HG03064 (cell line): ENCODE results near the gene SLC7A8.

Source experiments
- ATAC-seq: cut with Tn5 transposase; IDR thresholded peaks from one replicate; pipeline ENCODE4 v1.9.1; 2021; ENCODE audit warnings: low read depth; ENCODE audit not compliant: unreplicated experiment

The SLC7A8 gene

DNA sequence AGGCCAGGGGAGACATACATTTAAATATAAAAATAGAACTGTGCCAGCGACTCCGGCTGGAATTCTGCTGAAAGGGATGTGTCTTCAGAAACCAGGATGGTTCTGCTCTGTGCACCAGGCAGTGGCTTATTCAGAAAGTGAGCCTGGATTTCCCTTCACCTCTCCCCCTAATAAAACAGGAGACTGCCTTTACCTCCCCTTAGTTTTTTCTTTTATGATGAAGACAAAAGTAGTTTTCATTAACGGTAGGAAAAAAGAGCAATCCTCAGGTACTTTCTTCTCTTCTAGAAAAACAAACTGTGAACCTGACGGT is 346 bp downstream of the SLC7A8 start:
- no peak for ATAC-seq

DNA sequence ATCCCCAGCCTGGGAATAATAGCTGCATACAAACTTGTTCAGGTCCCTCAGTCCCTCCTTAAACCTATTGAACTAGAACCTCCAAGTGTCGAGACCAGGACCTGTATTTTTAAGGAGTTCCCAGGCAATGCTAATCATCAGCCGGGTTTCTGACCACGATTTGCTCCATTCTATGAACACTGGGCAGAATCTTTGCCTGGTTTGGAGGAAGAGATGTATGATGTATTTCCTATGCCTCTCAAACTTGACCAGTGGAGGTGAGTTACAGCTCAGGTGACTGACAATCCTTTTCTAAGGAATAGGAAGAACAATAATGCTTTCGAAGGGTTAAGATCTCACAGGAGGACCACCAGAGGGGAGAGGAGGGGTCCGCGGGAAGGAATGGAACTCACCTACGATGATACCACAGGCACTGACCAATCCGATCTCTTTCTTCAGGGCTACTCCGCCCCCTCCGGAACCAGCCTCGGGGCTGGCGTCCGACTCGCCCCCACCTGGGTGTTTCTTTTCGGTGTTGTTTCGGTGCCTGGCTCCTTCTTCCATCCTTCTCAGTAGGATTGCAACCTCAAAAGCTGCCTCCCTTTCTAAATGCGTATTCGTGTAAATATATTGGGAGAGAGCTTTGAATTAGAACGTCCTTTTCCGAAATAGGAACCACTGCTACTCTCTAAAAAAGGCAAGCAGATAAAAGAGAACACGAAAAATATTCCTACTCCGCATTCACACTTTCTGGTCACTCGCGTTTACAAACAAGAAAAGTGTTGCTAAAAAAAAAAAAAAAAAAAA is 895 bp downstream of the SLC7A8 start:
- ATAC-seq = no peak

DNA sequence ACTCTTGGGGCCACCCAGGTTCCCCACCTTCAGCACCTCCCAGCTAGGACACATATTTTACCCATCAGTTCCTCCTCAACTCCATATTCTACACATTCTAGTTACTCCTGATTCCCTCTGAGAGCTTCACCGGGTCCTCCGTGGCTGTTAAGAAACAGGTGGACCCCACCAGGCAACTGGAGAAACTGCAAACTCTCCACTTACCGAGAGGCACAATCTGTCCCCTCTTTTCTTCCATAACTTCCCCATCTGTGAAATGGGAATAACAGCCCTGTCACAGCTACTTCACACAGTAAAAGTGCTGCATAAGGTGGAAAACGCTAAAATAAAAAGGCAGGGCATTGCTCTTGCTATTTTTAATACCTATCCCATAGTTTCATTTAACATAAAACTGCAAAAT is 1.5 kb downstream of the SLC7A8 start:
- no peak for ATAC-seq

DNA sequence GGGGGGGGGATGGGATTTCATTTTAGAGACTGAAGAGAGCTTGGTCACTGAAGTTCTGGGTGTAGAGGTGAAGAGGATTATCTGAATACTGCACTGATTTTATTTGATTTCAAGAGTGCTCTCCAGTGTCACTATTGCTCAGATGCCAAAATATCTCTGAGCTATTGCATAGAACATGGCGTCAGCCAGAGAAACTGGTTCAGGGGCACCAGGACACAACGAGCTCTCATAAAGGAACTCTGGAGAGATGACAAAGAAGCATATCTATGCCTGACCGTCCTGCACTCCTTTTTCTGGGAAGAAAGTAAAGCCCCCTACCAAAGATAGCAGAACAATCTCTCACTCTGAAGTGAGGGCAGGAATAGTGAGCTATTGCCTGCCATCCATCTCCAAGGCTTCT is 2.0 kb downstream of the SLC7A8 start:
- no peak for ATAC-seq

DNA sequence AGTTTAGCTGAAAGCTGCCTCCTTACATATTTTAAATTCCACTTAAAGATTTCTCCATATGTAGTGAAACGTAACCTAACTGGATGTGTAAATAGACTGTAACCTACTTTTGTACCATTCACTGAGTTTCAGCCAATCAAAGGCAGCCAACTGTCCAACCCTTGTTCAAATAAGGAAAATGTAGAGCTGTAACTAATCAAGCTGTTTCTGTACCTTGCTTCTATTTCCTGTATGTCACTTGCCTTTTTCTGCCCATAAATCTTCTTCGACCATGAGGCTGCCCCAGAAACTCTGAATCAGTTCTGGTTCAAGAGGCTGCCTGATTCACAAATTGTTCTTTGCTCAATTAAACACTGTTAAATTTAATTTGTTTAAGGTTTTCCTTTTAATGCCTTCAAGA is 6.3 kb downstream of the SLC7A8 start:
- no peak for ATAC-seq

DNA sequence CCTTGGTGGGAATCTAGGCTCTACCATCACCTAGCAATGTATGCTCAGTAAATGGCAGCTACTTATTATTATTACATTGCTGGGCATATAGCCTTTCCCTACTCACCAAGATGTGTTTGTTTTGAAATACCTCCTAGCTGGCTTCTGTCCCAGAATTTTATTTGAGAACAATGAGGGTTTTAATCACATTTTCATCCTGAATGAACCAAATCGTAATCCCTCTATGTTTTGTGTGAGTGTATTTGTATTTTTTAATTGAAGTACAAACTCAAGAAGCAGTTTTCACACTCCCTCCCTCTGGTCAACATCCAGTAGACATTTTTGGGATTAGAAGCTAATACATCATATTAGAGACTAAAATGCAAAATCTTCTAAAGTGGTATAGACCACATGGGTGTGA is 7.6 kb downstream of the SLC7A8 start:
- no peak for ATAC-seq

DNA sequence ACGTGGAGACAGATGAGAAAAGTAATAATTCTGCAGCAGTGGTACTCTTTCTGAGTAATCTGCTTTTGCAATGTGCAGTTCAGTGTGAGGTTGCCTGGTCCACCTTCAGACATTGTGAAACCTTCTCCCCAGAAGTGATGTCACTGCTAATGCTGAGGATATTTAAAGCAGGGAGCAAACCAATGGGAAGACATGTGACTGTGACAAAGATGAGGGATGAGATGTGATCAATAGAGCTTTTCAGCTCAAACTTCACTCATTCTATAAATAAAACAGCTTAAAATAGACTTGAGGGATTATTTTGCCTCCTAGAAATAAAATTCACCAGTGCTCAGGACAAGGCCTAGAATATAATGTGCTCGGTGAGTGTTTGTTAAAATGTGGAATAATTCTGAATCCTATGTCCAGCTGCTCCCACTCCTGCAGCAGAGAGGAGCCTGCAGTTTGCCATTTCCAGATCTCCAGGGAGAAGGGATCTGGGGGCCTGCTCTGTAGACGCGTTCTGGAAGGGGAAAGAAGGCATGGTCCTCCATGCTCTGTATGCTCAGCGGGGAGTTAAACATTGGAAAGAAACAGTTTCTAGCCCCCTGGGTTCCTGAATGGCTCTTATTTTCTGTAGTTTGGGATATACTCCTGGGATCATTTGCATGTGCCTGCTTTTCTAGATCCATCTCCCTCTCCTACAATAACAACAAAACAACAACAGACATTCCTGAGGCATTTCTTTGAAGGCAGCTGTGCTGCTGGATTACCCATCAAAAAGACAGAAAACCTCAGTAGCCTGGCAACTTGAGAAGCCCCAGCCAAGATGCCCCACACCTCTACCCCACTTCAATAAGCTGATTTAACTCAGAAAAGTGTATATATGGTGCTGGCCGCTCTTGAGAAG is 8.9 kb downstream of the SLC7A8 start:
- no peak for ATAC-seq

DNA sequence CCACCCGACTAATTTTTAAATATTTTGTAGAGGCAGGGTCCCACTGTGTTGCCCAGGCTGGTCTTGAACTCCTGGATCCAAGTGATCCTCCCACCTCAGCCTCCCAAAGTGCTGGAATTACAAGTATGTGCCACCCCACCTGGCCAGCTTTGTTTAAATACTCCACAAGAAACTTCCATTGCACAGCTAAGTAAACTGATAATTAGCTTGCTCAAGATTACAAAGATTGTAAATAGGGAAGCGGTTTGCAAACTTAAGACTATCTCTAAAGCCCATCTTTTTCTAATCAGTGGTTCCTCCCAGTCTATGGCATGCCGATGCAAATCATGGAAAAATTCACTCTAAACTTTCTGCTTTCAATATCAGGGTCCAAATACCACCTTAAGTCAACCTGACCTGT is 9.7 kb downstream of the SLC7A8 start:
- no peak for ATAC-seq

DNA sequence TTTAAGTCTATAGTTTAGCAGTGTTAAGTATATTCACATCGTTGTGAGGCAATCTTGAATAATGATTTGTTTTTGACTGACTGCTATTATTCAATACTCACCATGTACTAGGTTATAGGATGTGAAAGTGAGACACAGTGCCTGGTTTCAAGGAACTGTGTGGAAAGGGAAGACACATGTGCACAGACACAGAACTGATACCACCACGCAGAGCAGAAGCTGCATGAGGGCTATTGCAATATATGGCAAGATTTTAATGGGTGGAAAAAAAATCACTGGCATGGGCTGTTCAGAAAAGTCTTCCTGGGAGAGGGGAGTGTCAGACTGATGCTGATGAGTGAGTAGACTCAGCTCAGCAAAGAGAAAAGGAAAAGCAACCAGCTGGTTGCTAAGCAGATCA is 10.4 kb downstream of the SLC7A8 start:
- no peak for ATAC-seq

DNA sequence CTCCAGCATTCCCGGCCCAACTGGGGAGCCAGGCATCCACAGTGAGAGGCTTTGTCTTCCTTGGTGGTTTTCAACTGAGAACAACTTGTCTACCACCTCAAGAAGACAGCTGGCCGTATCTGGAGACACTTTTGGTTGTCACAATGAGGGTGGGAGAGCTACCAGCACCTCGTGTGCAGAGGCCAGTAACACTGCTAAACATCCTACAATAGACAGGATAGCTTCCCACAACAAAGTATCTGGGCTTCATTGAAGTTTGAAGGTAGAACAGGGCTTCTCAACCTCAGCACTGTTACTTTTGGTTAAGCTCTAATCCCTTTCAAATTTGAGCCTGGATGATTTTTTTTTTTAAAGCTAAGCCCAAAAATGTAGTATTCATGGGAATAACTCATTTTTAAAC is 10.9 kb downstream of the SLC7A8 start:
- no peak for ATAC-seq

DNA sequence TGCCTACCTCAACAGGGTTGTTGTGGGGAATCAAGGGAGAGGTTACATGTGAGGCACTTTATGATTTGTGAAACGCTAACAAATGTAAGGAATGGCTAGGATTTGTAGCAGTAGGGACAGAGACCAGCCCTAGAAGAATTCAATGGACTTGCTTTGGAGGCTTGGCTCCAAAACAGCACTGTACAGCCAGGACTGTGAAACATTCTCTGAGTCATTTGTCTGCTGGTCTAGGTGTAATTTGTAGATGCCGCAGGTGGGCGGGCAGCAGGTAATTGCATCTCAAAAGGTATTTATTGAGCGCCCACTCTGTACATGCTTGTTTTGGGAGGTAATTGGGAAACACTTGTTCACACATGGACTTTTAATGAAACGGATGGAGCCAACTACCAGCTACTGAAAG is 11.4 kb downstream of the SLC7A8 start:
- ATAC-seq = no peak

DNA sequence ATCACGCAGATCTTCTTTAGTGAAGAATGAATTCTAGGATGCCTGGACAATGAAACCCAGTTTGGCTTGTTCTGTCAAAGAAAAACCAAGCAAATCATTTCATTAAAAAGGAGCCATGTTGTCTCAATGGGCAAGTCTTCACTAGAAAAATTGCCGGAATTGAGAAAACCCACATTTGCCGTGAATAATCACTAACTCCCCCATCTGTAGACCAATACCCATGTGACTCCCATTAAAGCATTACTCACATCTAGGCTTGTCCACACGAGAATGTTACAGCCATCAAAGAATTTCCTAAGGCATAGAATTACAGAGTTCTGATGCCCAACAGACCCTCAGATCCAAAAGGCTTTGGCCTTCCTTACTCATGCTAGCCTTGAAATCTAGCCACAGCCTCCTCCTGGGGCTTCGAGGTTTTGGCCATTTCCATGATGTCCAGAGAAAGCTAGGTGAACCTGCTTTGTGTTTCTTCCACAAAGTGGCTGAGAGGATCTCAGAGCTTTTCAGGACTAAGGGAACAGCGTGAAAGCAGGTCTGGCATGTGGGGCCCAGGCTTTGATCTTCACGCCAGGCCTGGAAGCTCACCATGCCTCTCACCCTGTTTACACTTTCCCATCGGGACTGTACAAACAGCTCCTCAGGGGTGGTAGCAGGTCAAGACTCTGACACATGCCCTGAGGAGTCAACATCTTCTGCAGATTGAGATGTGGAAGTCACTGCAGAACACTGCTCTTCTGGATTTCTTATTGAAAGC is 12.1 kb downstream of the SLC7A8 start:
- no peak for ATAC-seq

DNA sequence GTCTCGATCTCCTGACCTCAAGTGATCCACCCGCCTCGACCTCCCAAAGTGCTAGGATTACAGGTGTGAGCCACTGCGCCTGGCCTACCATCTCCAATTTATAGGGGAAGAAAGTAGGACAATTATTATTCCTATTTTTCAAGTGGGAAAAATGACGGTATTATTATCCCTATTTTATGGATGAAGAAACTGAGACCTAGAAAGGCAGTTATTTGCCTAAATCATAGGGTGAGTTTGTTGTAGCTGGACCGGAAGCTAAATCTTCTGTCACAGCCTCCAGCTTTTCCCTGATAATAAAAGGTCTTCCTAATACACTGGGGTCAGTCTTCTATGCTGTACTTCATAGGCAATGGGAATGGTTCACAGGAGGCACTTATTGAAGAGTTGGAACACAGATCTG is 13.8 kb downstream of the SLC7A8 start:
- no peak for ATAC-seq

DNA sequence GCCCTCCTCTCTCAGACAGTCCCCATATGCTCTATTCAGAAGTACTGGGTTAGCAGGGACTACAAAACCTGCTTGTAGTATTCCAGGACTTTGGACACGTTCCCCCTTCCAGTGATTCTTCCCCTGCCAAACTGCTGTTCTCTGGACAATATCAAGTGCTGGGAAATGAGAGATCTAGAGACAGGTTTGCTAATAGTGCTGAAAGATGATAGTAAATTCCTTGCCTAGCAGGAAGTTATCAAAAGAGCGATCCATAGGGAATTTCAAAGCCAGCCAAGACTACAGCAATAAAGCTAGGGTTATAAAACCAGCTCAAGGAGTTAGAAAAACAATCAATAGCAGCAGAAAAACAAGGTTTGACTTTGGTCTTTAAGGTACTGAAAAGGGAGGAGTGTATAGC is 15.2 kb downstream of the SLC7A8 start:
- no peak for ATAC-seq

DNA sequence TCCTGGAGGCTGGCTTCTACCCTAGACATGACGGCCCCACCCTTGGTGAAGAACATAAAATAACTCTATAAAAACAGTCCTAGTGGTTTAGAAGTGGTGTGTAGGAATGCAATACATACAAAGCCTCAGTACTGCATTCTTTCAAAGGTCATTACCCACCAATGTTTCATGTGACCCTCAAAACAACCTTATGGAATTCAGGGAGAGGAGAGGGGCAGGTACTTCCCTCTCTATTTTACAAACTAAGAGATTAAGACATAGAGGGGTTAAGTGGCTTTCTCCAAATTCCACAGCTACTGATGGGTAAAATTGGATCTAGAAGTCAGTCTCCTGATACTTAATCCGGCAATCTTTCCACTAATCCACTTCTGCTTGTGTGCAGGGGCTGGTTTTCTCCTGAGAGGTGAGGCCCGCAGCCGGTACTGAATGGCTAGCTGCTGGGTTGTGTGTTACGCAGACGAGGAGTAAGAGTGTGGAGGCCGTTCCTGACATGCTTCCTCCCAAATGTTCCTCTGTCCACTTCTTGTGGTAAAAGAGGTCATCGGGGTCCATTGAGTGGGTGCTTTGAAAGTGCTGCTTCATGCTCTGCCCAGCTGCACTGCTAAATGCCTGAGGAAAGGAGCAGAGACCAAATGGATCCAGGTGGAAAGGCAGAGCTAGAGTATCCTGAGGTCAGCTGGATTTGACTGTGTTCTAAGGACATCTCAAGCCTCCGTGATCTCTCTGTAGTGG is 16.2 kb downstream of the SLC7A8 start:
- ATAC-seq = no peak

DNA sequence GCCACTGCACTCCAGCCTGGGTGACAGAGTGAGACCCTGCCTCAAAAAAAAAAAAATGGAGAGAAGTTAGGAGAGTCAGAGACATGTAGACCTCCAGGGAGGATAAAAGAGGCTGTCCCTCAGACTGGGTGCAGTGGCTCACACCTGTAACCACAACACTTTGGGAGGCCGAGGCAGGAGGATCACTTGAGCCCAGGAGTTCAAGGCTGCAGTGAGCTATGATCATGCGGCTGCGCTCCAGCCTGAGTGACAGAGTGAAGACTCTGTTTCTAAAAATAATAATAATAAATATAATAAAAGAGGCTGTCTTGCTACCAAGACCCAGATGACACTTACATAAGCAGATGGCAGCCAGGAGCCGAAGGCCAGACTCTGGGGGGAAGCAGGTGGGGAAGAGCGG is 18.5 kb downstream of the SLC7A8 start:
- no peak for ATAC-seq

DNA sequence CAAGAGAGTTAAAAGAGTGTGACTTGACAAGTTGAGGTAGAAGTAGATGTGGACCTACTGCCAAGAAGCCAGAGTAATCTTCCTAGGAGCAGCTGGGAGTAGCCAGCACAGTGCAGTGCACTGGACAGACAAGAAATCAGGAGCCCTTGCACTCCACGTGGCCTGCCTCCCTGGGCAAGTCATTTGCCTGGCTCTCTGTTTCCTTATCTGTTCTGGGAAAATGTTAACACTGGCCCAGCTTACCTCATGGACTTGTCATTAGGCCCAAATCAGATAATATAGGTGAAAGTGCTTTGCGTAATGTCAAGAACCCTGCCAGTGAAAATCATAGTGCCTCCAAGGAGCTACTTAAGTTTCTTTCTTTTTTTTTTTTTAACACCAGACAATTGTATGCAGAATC is 19.2 kb downstream of the SLC7A8 start:
- no peak for ATAC-seq

DNA sequence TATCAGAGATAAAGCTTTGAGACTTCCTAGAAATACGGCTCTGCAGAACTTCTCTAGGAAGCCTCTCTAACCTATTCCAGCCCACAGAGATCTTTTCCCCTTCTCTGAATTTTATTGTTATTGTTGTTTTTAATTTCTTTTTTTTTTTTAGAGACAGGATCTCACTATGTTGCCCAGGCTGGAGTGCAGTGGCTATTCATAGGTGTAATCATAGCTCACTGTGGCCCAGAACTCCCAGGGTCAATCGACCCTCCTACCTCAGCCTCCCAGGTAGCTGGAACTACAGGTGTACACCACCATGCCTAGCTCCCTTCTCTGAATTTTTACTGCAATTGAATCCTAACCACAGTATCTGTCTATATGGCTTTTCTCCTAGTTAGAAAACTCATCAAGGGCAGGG is 19.6 kb downstream of the SLC7A8 start:
- ATAC-seq = no peak

DNA sequence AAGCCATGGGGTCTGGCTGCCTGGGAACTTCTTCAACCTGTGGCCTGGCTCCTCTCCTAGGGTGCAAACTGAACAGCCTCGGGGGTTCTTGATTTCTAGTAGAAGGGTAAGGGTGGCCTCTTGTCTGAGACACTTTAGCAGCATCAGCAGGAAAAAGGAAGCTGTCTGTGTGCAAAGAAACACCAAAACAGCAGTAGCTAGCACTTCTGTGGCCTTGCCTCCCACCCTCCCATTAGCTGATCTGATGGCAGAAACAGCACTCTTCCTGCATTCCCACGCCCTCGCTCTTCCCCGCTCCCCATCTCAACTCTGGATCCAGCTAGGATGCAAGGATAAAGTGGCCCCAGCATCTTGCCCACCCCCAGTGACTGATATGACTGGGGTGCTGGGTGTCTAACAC is 20.7 kb downstream of the SLC7A8 start:
- no peak for ATAC-seq

DNA sequence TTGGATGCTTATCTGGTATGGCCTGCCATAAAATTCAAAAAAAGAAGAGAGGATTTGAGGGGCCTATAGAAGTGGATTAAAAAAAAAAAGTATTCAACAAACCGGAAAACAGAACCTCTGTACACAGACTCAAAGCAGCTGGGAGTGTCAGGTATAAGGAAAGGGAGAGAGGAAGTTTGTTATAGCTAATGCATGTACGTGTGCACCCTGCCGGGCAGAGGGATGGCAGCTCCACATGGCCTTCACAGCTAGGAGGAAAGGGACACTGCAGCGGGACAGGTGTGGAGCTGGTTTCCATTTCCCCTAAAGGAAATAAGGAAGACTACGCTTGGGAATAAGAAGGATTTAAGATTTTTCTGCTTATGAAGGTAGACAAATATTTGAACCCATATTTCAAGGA is 21.5 kb downstream of the SLC7A8 start:
- ATAC-seq = no peak
